HG03039 (cell line): Measurements from ENCODE around the gene ACTR8.

Source experiments
- ATAC-seq: cut with Tn5 transposase; IDR thresholded peaks from one replicate; pipeline ENCODE4 v1.9.1; 2021; ENCODE audit warnings: mild to moderate bottlenecking, moderate library complexity; ENCODE audit not compliant: unreplicated experiment

ACTR8 gene

DNA sequence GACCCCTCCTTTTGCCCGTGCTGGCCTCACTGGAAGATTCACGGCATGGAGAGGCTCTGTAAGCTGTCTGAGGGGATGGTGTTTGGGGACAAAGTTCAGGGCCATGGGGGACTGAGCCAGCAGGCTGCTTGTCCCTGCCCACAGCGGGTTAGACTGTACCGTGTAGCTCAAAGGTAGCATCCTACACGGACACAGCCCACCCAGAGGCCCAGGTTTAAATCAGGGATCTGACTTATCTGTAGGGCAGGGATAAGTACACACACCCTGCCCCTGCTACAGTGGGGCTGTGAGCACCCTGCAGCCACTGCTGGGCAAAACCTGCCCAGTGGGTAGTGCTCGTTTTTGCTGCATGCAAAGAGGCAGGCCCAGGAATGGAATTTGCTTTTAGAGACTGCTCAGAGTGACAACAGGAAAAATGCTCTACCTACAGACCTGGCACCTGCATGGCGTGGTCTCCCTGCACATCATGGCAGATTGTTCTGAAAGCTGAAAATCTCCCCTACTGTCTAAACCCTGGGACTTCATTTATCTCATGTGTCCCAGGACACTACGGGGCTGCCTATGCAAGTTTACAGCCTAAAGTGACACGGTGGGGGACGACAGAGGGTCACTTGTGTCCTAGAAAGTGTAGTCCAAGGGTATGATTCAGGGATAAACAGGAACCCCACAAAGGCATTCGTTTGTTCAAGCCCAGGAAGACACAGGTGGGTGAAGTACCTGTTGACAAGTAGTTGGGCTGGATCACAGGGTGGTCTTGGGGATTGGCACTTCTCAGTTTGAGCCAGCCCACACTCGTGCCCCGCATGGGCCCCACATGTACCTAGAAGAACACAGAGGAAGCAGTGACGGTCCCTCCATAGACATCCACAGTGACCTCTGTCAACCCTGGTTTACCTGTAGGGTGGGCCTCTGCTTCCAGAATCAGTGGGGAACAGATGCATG lies 63.5 kb downstream of the ACTR8 start:
- ATAC-seq = no peak

DNA sequence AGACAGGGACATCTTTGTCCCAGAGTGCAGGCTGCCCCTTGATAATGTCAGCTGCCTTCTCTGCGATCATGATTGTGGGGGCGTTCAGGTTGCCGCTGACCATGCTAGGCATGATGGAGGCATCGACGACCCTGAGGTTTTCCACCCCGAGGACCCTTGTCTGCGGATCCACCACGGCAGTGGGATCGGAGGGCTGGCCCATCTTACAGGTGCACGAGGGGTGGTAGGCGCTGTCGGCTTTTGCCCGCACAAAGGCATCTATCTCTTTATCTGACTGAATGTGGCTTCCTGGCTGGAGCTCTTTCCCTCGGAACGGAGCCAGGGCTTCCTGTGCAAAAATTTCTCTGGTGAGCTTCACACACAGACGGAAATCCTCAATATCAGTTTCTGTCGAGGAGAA lies 64.1 kb downstream of the ACTR8 start:
- ATAC-seq = no peak

DNA sequence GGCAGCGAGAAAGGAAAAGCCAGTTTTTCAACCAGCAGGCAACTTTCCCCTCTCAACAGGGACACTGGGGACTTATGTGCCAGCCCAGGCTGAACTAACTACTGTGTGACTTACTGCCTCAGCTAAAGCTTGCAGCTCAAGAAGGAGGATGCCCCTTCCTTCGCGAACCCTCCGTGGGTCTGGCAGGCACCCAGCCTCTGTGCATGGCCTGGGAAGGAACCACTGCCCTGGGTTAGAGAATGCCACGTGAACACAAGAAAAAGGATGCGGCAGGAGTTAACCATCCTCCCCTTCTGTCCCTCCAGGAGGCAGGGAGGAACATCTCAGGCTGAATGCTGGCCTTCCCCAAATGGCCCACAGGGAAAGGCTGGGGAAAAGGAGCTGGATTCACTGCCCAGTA lies 64.7 kb downstream of the ACTR8 start:
- no peak for ATAC-seq
